SK-N-SH (cell line): ENCODE results near the gene MYO5C. TPM values are rescaled to one million over a fixed set of nuclear protein-coding genes. Genes with fewer than 3 reads are reported as not detected.

Experiments
- CTCF ChIA-PET: fragments of 300-600, 350-600 bp; formaldehyde crosslinking; extraction: SDS; loops from one replicate; lab custom pipeline; 2021; lab: Yijun Ruan, JAX
- POLR2A ChIA-PET: fragments of 350-600 bp; sonication (Branson Sonifier 250); formaldehyde crosslinking; extraction: SDS; loops from one replicate; lab custom pipeline; 2020; ENCODE audit warnings: antibody characterized with exemption, inconsistent platforms; lab: Yijun Ruan, JAX
- DNase-seq: peaks from one replicate; pipeline ENCODE4 v3.0.0; 2012
- H2AFZ ChIP-seq: fragments of 200-600 bp; sonication (generic); 2 replicates; pipeline ENCODE4 v1.8.1; 2016; ENCODE audit warnings: antibody characterized with exemption, mild to moderate bottlenecking, low read depth
- H3F3A ChIP-seq: fragments of 200-600 bp; sonication (generic); replicated peaks from 2 replicates; pipeline ENCODE3; 2016; ENCODE audit warnings: antibody characterized with exemption, mild to moderate bottlenecking; ENCODE audit not compliant: insufficient read depth
- H3K27ac ChIP-seq, 2 experiments: fragments of 200-500 bp in 1 of 2; fragments of 200-600 bp in 1 of 2; sonication (Bioruptor generic) in 1 of 2; sonication (generic), shearing (Covaris generic) in 1 of 2; 2 replicates each; pipeline versions ENCODE4 v1.5.1 to v1.6.1; 2014 to 2016; ENCODE audit warnings: low read depth in 2 of 2, inconsistent platforms in 1 of 2, low read length in 1 of 2, mild to moderate bottlenecking in 1 of 2, mixed read lengths in 1 of 2
- H3K27me3 ChIP-seq: fragments of 200-600 bp; sonication (generic), shearing (Covaris generic); 2 replicates; pipeline ENCODE4 v1.6.1; 2016; ENCODE audit warnings: mixed run types; ENCODE audit not compliant: insufficient read depth
- H3K36me3 ChIP-seq, 2 experiments: fragments of 200-500 bp in 1 of 2; fragments of 200-600 bp in 1 of 2; sonication (Bioruptor generic) in 1 of 2; sonication (generic) in 1 of 2; replicated peaks in 1 of 2; 2 replicates each; pipeline versions ENCODE3 to v1.5.1; 2014 to 2016; ENCODE audit warnings: low read length in 1 of 2, mild to moderate bottlenecking in 1 of 2; ENCODE audit not compliant: insufficient read depth in 2 of 2, control insufficient read depth in 1 of 2
- H3K4me1 ChIP-seq, 2 experiments: fragments of 200-500 bp in 1 of 2; fragments of 200-600 bp in 1 of 2; sonication (Bioruptor generic) in 1 of 2; sonication (generic), shearing (Covaris generic) in 1 of 2; 2 replicates each; pipeline versions ENCODE4 v1.5.1 to v1.6.1; 2014 to 2016; ENCODE audit warnings: low read depth in 1 of 2, low read length in 1 of 2, mixed run types in 1 of 2; ENCODE audit not compliant: insufficient read depth in 2 of 2, control insufficient read depth in 1 of 2
- H3K4me2 ChIP-seq: fragments of 200-600 bp; sonication (generic), shearing (Covaris generic); 2 replicates; pipeline ENCODE4 v1.6.1; 2017; ENCODE audit warnings: mixed run types
- H3K4me3 ChIP-seq, 2 experiments: fragments of 200-500 bp in 1 of 2; fragments of 200-600 bp in 1 of 2; sonication (Bioruptor generic) in 1 of 2; sonication (generic), shearing (Covaris generic) in 1 of 2; 2 replicates each; pipeline versions ENCODE4 v1.5.1 to v1.8.1; 2014 to 2016; ENCODE audit warnings: low read depth in 2 of 2, inconsistent platforms in 1 of 2, low read length in 1 of 2, mild to moderate bottlenecking in 1 of 2, mixed read lengths in 1 of 2, moderate library complexity in 1 of 2
- H3K79me2 ChIP-seq: fragments of 200-600 bp; sonication (generic); 2 replicates; pipeline ENCODE4 v1.8.1; 2017; ENCODE audit warnings: mild to moderate bottlenecking; ENCODE audit not compliant: insufficient read depth
- H3K9ac ChIP-seq: fragments of 200-600 bp; sonication (generic); 2 replicates; pipeline ENCODE4 v1.6.1; 2017; ENCODE audit warnings: mixed run types
- H3K9me2 ChIP-seq: fragments of 200-600 bp; sonication (generic); 2 replicates; pipeline ENCODE4 v1.6.1; 2017; ENCODE audit warnings: mixed run types
- H3K9me3 ChIP-seq: fragments of 200-600 bp; sonication (generic); 2 replicates; pipeline ENCODE4 v1.6.1; 2017; ENCODE audit warnings: mixed run types, mild to moderate bottlenecking, moderate library complexity
- H4K20me1 ChIP-seq: fragments of 200-600 bp; sonication (generic); 2 replicates; pipeline ENCODE4 v1.6.1; 2017; ENCODE audit warnings: mild to moderate bottlenecking, mixed run types; ENCODE audit not compliant: insufficient read depth
- CHD2 ChIP-seq: fragments of 150-350 bp; IDR thresholded peaks from 2 replicates; pipeline ENCODE4 v1.6.1; 2018; ENCODE audit warnings: low read length; ENCODE audit not compliant: partially characterized antibody
- CTCF ChIP-seq: fragments of 200-600 bp; sonication (generic); IDR thresholded peaks from 2 replicates; pipeline ENCODE4 v1.6.1; 2017; ENCODE audit warnings: antibody characterized with exemption, mild to moderate bottlenecking, moderate library complexity
- ELF1 ChIP-seq: IDR thresholded peaks from 2 replicates; pipeline ENCODE4 v1.4.0; 2012
- EP300 ChIP-seq, 2 experiments: IDR thresholded peaks; 2 replicates each; pipeline versions ENCODE4 v1.4.0 to v1.6.1; 2012; ENCODE audit warnings: borderline replicate concordance in 1 of 2, low read depth in 1 of 2, low read length in 1 of 2
- FOSL2 ChIP-seq: IDR thresholded peaks from 2 replicates; pipeline ENCODE4 v1.4.0; 2012; ENCODE audit warnings: low read depth, mild to moderate bottlenecking, moderate library complexity, borderline replicate concordance
- FOXJ3 ChIP-seq: sonication (generic); formaldehyde crosslinking; IDR thresholded peaks from 2 replicates; pipeline ENCODE4 v1.5.1; 2020; ENCODE audit warnings: mild to moderate bottlenecking, missing genetic modification reagents
- GATA2 ChIP-seq: sonication (generic); formaldehyde crosslinking; IDR thresholded peaks from 2 replicates; pipeline ENCODE4 v1.5.0; 2020; ENCODE audit warnings: mild to moderate bottlenecking, missing genetic modification reagents
- MAX ChIP-seq: IDR thresholded peaks from 2 replicates; pipeline ENCODE4 v1.4.0; 2012; ENCODE audit warnings: low read depth
- MEF2A ChIP-seq: IDR thresholded peaks from 2 replicates; pipeline ENCODE4 v1.4.0; 2012; ENCODE audit warnings: low read depth, borderline replicate concordance
- NFIC ChIP-seq: IDR thresholded peaks from 2 replicates; pipeline ENCODE4 v1.4.0; 2012; ENCODE audit warnings: borderline replicate concordance
- NRF1 ChIP-seq: IDR thresholded peaks from 2 replicates; pipeline ENCODE4 v1.6.1; 2012; ENCODE audit warnings: low read depth, mild to moderate bottlenecking, low read length
- POLR2AphosphoS5 ChIP-seq: IDR thresholded peaks from 2 replicates; pipeline ENCODE4 v1.6.1; 2012; ENCODE audit warnings: low read depth, low read length
- RAD21 ChIP-seq: IDR thresholded peaks from 2 replicates; pipeline ENCODE4 v1.6.1; 2012; ENCODE audit warnings: mild to moderate bottlenecking, low read length
- RCOR1 ChIP-seq: fragments of 150-350 bp; IDR thresholded peaks from 2 replicates; pipeline ENCODE4 v1.6.1; 2017; ENCODE audit warnings: antibody characterized with exemption, low read length
- RFX5 ChIP-seq: IDR thresholded peaks from 2 replicates; pipeline ENCODE4 v1.6.1; 2012; ENCODE audit warnings: mild to moderate bottlenecking, improper control_type of control experiment, low read length
- RXRA ChIP-seq: IDR thresholded peaks from 2 replicates; pipeline ENCODE4 v1.4.0; 2012; ENCODE audit warnings: low read depth, mild to moderate bottlenecking, borderline replicate concordance
- SIN3A ChIP-seq: IDR thresholded peaks from 2 replicates; pipeline ENCODE4 v1.6.1; 2012; ENCODE audit warnings: low read depth, mild to moderate bottlenecking, low read length, moderate library complexity, borderline replicate concordance
- SMC3 ChIP-seq: IDR thresholded peaks from 2 replicates; pipeline ENCODE4 v1.6.1; 2012; ENCODE audit warnings: low read depth, low read length, improper control_type of control experiment
- TCF12 ChIP-seq: IDR thresholded peaks from 2 replicates; pipeline ENCODE4 v1.4.0; 2012
- TEAD4 ChIP-seq: IDR thresholded peaks from 2 replicates; pipeline ENCODE4 v1.4.0; 2012; ENCODE audit warnings: mild to moderate bottlenecking, borderline replicate concordance; ENCODE audit not compliant: insufficient read depth
- YY1 ChIP-seq: IDR thresholded peaks from 2 replicates; pipeline ENCODE4 v1.4.0; 2012; ENCODE audit warnings: low read depth, mild to moderate bottlenecking
- WGBS: methylation state at CpG from one replicate; pipeline ENCODE4 v1.1.6; 2017; ENCODE audit warnings: low lambda C conversion rate; 5-methylcytosine and 5-hydroxymethylcytosine counted together
- polyA plus RNA-seq, 3 experiments: library from polyadenylated mRNA; depleted of rRNA; stranded (reverse); fragments of >200 nt; gene quantifications; 2 replicates each; pipeline ENCODE4 v1.2.3, GENCODE V29; 2012
- TF ChIP-seq, protein P1 (sequence below): fragments of 150-350 bp; IDR thresholded peaks from 2 replicates; pipeline ENCODE4 v1.6.1; 2016; ENCODE audit warnings: mild to moderate bottlenecking, low read depth, low read length

Gene MYO5C
- polyA plus RNA-seq, 1 of the 3 experiments (the other 2 are of a cell fraction) = 0.99 TPM

DNA sequence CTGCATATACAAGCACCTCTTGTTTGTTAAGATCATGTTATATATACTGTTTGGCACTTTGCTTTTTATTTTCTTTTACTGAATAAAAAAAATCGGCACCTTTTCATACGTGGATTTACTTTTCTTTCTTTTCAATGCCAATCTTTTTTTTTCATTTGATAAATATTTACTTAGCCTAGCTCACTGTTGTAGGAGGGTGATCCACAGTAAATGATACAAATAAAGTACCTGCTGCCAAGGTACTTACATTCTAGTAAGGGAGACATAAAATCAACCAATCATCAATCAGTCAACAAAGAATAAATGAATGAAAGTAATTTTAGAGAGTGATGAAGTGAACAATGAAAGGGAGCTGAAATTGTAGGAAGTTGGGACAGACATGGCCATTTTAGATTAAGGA is 122.7 kb downstream of the MYO5C start:
- Histone ChIP-seq H3K9me2 (no peaks in the 10 kb centered on the region), H3K4me2 (no peak overlapping the region), H3K9me3 (no peaks in the 10 kb centered on the region), H3K9ac (no peak overlapping the region), H3K4me1 (peaks cover 0 to 4% of the 10 kb centered on the region in 2 experiments; a peak in 1 of 4 replicates), H3K79me2 (peaks cover 84% of the 10 kb centered on the region), H3K4me3 (no peak overlapping the region), H3K36me3 (peaks cover 0 to 13% of the 10 kb centered on the region in 2 experiments), H3K27ac (no peak overlapping the region), H2AFZ (no peak overlapping the region), H4K20me1 (no peaks in the 10 kb centered on the region), H3K27me3 (no peaks in the 10 kb centered on the region), H3F3A (no peaks in the 10 kb centered on the region)
- WGBS = 91% methylated on average over 2 of the region's 2 CpGs
- no peak for TF ChIP-seq RXRA
- TF ChIP-seq TEAD4 = no peak
- no peak for TF ChIP-seq GATA2 (CRISPR knock-in tag)
- no peak for TF ChIP-seq TCF12
- TF ChIP-seq NRF1 = no peak
- TF ChIP-seq, protein P1, sequence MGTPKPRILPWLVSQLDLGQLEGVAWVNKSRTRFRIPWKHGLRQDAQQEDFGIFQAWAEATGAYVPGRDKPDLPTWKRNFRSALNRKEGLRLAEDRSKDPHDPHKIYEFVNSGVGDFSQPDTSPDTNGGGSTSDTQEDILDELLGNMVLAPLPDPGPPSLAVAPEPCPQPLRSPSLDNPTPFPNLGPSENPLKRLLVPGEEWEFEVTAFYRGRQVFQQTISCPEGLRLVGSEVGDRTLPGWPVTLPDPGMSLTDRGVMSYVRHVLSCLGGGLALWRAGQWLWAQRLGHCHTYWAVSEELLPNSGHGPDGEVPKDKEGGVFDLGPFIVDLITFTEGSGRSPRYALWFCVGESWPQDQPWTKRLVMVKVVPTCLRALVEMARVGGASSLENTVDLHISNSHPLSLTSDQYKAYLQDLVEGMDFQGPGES = no peak
- no peak for TF ChIP-seq FOXJ3
- TF ChIP-seq SMC3 = no peak
- no peak for TF ChIP-seq EP300 (IDR thresholded peaks at IDR 0.05; ENCODE audit: borderline replicate concordance in 1 of 2, low read depth in 1 of 2, low read length in 1 of 2)
- TF ChIP-seq CTCF = no peak
- TF ChIP-seq FOSL2 = no peak
- no peak for TF ChIP-seq MAX
- no peak for TF ChIP-seq YY1
- no peak for DNase-seq
- ChIA-PET POLR2A (no interaction called here), CTCF (interaction anchor here (1.3 to 2.4 kb wide), 3 partner anchors 11 to 35 kb away, joined by 3 to 10 read pairs (median 5); no protein-coding TSS in a partner anchor)

DNA sequence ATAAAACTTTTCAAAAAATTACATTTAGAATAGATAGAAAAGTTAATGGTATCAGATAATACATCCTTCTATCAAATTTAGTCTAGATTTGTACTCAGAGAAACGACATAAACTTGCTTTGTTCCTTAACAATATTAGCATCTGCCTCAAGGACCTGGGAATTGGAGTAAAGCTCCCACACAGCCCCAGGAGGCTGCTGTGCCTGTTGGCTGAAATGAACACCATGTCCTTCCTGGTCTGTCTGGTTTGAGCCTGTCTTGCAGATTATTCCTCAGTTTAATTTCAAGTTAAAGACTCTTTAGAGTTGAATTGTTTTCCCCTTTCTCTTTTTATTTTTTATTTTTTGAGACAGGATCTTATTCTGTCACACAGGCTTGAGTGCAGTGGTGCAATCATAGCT is 123.8 kb downstream of the MYO5C start:
- H3K36me3 ChIP-seq = peaks cover 0 to 8% of the 10 kb centered on the region in 2 experiments
- H3K4me1 ChIP-seq = peaks cover 0 to 4% of the 10 kb centered on the region in 2 experiments; a peak in 1 of 4 replicates
- H3K79me2 ChIP-seq = peaks cover 85% of the 10 kb centered on the region
- 0 out of 4 replicates have a peak overlapping the region, but pooled peaks of 1 of the 2 experiments have one; percentile 22 for H3K27ac ChIP-seq
- ChIA-PET POLR2A (no interaction called here), CTCF (interaction anchor here (2.4 kb wide), 1 partner anchor 10 kb away, joined by 10 read pairs; no protein-coding TSS in a partner anchor)
- H3K9me3 ChIP-seq = no peaks in the 10 kb centered on the region
- H3K9ac ChIP-seq = no peak overlapping the region
- no peaks in the 10 kb centered on the region for H3F3A ChIP-seq
- no peak overlapping the region for H3K4me3 ChIP-seq
- H3K4me2 ChIP-seq = no peak overlapping the region
- no peak overlapping the region for H2AFZ ChIP-seq
- WGBS = 10% methylated on average over 1 of the region's 1 CpG
- no peak for DNase-seq
- no peaks in the 10 kb centered on the region for H3K9me2 ChIP-seq
- no peaks in the 10 kb centered on the region for H3K27me3 ChIP-seq
- no peaks in the 10 kb centered on the region for H4K20me1 ChIP-seq
- TF ChIP-seq NRF1 (no peak), RFX5 (no peak), CHD2 (no peak), MAX (no peak), TCF12 (no peak), POLR2AphosphoS5 (no peak), MEF2A (no peak), EP300 (IDR thresholded peaks at IDR 0.05; ENCODE audit: borderline replicate concordance in 1 of 2, low read depth in 1 of 2, low read length in 1 of 2) (no peak), FOSL2 (no peak), RAD21 (no peak), RCOR1 (no peak), CTCF (no peak), SIN3A (no peak), FOXJ3 (no peak), NFIC (no peak), ELF1 (no peak)
